Ecto neural progenitor cell (in vitro differentiated cells): ENCODE data around the gene EFCAB6.

Source experiments
- DNase-seq: peaks from one replicate; pipeline ENCODE4 v3.0.0-alpha.2; 2018; ENCODE audit warnings: low spot score

EFCAB6 gene

GRCh38 chr22:43505423-43505822 is 306.7 kb downstream of the EFCAB6 start:
- no peak for DNase-seq

DNA sequence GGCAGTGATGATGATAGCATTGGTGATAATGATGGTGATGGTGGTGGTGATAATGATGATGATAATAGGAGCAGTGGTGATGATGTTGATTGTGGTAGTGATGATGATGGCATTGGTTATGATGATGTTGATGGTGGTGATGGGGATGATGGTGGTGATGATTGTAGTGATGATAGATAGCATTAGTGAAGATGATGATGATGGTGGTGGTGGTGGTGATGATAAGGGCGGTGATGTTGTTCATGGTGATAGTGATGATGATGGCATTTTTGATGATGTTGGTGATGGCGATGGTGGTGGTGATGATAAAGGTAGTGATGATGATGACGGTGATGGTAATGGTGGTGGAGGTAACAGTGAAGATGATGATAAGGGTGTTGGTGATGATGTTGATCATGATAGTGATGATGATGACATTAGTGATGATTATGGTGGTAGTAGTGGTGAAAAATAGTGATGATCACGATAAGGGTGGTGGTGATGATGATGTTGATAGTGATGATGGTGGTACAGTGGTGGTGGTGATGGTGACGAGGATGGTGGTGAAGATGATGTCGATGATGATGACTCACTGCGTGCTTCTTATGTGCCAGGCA is 307.3 kb downstream of the EFCAB6 start:
- no peak for DNase-seq

DNA sequence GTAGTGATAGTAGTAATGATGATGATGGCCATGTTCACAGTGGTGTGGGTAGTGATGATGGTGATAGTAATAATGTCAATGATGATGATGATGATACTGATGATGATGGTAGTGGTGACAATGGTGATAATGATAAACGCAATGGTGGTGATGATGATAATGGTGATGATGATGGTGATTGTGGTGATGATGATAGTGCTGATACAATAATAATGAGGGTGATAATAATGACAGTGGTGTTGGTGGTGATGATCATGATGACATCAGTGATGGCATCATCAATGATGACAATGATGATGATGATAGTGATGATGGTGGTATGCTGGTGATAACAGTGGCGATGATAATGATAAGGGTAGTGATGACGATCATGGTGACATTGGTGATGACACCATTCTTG is 308.0 kb downstream of the EFCAB6 start:
- DNase-seq: no peak

DNA sequence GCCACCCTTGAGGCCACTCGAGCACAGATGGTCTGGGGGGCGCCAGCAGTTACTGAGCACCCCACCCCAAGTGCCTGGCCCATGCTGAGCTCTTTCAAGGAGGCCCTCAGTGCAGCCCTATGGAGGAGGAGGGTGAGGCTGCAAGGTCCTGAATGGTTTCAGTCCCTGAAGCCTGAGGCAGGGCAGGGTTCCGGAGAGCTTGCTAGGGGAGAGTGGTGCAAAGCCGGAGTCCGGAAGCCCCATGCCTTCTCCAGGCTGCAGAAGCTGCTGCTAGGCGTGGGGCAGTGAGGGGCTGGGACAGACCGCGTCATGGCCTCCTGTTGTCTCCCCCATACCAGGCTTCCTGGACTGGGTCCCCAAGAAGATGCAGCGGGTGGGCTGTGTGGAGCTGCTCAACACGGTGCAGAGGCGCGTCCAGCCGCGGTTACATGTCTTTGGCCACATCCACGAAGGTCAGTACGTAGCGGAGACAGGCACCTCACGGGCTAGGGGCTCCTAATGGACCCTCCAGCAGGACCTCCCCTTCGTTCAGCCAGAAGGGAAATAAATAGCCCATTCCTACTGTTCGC is 309.7 kb downstream of the EFCAB6 start:
- no peak for DNase-seq

GRCh38 chr22:43501878-43502277 is 310.2 kb downstream of the EFCAB6 start:
- no peak for DNase-seq

GRCh38 chr22:43500792-43501785 is 311.0 kb downstream of the EFCAB6 start:
- no peak for DNase-seq

DNA sequence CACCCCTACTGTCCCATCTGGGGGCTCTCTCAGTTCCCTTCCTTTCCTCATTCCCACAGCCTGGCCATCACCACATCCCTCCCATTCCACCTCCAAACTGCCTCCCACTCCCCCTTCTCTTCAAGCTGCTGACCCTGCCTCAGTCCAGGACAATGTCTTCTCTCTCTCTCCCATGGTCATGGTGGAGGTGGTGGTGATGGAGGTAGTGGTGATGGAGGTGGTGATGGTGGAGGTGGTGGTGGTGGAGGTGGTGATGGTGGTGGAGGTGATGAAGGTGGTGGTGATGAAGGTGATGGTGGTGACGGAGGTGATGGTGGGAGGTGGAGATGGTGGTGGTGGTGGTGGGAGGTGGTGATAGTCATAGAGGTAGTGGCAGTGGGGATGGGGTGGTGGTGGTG is 313.2 kb downstream of the EFCAB6 start:
- no peak for DNase-seq

DNA sequence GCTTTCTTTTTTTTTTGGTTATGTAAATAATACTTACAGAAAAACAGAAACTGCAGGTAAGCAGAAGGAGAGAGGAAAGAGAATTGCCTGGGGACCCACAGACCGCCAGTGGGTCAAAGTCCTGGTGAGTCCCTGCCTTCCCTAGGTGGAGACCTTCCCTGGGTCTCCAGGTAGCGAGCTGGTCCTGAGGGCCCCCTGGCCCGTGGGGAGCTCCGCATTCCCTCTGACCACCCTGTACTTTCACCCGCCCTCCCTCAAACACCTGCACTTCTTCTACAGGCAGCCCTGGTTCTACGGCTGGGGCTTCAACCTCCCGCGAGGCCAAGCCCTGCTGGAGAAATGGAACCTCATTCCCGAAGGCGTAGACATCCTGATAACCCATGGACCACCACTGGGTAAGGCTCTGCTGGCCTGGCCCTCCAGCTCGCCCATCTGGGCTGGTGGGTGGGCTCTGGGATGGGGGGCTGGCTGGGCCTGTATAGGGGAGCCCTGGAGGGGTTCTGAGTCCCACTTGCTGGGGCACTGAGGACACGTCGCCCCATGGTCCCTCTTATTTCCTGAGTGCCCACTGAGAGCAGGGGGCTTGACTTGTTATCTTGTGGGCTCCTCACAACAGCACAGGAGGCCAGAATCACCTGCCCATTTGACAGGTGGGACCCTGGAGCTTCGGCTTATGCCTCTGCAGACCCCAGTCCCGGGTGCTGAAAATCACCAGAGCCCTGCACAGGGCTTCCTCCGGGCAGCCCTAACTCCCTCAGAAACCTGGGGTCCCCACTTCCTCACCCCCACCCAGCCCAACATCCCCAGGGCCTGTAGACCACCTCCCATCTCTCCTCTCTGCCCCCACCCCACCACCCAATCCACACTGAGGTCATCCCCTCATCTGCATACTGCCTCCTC is 313.9 kb downstream of the EFCAB6 start:
- no peak for DNase-seq

GRCh38 chr22:43493297-43493696 is 318.8 kb downstream of the EFCAB6 start:
- no peak for DNase-seq

DNA sequence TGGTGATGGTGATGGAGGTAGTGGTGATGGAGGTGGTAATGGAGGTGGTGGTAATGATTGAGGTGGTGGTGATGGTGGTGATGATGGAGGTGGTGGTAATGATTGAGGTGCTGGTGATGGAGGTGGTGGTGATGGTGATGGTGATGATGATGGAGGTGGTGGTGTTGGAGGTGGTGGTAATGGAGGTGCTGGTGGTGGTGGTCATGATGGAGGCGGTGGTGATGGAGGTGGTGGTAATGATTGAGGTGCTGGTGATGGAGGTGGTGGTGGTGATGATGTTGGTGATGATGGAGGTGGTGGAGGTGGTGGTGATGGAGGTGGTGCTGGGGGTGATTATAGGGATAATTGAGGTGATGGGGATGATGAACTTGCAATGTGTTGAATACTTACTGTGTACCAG is 320.4 kb downstream of the EFCAB6 start:
- no peak for DNase-seq

DNA sequence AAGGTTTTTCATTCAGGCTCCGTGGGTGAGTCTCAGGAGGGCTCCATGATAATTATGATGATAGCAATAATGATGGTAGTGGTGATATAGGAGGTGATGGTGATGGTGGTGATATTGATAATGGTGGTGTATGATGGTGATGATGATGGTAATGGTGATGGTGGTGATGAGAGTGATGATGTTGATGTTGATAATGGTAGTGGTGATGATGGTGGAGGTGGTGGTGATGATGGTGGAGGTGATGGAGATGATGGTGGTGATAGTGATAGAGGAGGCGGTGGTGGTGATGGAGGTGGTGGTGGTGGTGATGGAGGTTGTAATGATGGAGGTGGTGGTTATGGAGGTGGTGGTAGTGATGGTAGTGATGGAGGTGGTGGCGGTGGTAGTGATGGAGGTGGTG is 320.9 kb downstream of the EFCAB6 start:
- DNase-seq: no peak

DNA sequence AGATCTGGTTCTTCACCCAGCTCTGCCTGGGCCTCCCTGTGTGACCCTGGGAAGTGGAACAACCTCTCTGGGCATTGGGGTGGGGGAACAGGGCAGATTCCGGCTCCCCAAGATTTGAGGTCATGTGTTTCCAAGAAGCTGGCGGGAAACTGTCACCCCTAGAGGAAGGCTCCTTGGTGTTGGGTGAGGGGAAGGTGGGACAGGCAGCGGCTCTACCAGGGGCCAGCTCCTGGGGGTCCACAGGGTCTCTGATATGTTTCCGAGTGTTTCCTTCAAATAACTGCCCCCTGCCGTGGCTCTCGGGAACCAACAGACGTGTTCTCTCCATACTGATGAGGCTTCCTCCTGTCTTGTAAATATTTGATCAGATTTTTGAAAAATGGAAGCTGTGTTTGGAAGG is 321.8 kb downstream of the EFCAB6 start:
- no peak for DNase-seq

- DNase-seq: no peak
These were observed 323.2 kb downstream of the EFCAB6 start for GRCh38 chr22:43488937-43489336.

DNA sequence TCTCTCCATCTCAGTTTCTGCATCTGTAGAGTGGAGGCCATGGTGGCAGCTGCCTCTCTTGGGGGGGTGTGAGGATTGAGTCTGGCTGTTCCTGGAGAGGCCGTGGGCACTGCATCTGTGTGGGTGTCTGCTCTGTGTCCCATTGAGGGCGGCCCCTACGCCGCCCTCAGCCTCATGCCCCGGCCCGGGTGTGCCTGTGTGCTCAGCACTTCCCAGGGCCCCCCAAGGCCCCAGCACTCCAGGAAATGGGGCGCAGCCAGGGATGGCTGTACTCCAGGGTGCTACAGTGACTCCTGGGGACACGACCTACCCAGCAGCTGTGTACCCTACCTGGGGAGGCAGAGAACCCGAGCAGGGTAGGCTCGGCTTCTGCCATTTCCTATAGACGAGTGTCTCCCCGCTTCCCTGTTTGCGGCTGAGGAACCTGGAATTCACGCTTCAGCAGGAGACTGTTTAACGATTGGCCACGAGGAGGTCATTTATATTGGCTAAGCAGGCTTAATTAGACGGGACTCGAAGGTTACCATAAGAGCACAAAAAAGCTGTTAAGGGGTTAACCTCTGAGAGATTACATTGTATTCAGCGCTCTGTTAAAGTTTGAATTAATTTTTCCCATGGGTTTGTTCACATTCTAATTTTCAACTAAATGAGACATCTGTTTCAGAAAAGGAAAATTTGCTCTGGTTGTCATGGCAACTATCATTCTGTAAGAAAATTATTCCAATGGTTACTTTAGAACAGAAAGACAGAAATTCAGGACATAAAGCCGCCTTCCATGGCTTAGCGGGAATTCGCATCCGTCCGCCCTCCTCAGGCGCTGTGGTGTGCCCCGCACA is 323.9 kb downstream of the EFCAB6 start:
- DNase-seq: no peak

DNA sequence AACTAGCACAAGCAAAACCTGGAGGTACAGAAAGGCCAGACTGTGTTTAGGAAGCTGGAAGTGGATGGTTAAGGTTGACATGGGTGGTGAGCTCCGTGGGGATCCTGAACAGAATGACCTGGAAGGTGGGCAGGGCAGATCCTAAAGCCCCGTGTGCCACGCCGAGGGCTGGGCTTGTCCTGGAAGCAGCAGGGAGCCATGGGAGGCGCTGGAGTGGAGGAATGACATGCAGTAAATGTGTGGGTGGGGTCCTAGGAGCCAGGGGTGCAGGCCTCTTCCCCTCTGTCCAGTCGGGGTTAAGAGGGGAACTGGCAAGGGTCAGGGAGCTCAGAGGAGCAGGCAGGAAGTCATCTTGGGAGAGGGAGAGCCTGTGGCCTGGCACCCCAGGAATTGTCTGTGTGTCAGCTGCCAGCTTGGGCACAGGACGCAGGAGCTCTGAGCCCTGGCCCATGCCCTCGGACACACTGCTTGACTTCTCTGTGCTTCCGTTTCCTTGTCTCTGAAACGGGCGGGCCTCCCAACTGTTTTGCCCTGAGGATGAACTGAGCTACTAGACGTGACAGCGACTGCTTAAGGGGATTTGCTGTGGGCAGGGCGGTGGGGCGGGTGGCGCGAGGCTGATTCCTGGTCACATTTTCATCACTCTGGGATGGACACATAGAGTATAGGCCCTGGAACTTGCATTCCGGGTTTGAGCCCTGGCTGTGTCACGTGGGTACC is 324.6 kb downstream of the EFCAB6 start:
- DNase-seq: no peak

- DNase-seq: no peak
These were observed 326.5 kb downstream of the EFCAB6 start for GRCh38 chr22:43485502-43486089.

DNA sequence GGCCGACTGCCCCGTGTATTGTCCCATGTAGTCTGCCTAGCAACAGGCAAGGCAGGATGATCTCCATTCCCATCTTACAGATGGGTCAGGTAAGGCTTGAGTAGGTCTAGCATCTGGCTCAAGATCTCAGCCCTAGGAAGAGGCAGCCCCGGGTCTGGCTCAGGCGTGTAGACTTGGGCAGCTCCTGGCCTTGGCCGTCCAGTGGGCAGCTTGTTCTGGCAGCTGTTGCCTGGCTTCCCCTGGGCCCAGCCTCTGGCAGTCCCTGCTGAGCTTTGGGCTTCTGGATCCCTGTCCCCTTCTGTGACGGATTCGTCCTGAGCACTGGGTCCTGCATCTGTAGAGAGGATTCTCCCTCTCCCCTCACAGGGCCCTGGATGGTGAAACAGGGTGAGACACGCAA is 327.9 kb downstream of the EFCAB6 start:
- DNase-seq: no peak

DNA sequence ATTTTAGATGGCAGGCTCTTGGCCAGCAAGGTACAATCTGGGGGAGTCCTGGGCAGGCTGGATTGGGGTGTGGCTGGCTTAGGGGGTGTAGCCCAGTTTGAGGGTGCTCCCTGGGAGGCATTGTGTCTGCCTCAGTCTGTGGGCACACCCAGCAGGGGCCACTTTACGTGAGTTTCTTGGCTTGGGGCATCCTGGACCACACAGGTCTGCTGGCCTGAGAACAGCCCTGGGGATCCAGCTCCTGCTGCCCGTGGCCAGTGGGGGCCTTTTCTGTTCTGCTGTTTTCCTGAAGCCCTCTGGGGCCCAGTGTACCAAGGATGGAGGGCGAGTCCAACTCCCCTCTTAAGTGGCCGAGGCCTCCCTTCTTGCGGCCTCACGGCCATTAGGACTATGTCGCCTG is 328.4 kb downstream of the EFCAB6 start:
- no peak for DNase-seq

DNA sequence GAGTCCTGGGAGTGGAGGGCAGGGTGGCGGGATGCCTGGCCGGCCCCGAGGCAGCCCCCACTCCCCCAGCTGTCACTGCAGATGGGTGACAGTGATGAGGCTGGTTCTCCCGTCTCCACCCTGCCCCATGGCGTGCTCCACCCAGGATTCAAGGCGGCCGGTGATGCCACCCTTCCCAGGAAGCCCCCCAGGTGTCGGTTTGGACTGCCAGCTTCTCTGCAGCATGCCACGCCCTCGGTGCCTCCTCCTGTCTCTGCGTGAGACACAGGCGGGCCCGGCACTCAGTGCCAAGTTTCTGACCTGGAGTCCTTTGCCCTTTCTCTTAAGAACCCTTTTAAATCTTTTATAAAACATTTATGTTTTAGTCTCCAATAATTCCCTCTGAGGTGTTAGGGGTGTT is 328.8 kb downstream of the EFCAB6 start:
- no peak for DNase-seq

- no peak for DNase-seq
These were observed 329.8 kb downstream of the EFCAB6 start for GRCh38 chr22:43482318-43482625.
